HG02852 (cell line): Measurements from ENCODE around the gene MYBBP1A.
"Not testable (repeated sequence)": the region's sequence is repeated elsewhere in the genome, so short reads cannot be mapped to it uniquely, and the experiment has no call there.

Experiments used
- ATAC-seq: cut with Tn5 transposase; IDR thresholded peaks from one replicate; pipeline ENCODE4 v1.9.1; 2021; ENCODE audit warnings: mild to moderate bottlenecking, moderate library complexity; ENCODE audit not compliant: unreplicated experiment

Gene MYBBP1A, protein sequence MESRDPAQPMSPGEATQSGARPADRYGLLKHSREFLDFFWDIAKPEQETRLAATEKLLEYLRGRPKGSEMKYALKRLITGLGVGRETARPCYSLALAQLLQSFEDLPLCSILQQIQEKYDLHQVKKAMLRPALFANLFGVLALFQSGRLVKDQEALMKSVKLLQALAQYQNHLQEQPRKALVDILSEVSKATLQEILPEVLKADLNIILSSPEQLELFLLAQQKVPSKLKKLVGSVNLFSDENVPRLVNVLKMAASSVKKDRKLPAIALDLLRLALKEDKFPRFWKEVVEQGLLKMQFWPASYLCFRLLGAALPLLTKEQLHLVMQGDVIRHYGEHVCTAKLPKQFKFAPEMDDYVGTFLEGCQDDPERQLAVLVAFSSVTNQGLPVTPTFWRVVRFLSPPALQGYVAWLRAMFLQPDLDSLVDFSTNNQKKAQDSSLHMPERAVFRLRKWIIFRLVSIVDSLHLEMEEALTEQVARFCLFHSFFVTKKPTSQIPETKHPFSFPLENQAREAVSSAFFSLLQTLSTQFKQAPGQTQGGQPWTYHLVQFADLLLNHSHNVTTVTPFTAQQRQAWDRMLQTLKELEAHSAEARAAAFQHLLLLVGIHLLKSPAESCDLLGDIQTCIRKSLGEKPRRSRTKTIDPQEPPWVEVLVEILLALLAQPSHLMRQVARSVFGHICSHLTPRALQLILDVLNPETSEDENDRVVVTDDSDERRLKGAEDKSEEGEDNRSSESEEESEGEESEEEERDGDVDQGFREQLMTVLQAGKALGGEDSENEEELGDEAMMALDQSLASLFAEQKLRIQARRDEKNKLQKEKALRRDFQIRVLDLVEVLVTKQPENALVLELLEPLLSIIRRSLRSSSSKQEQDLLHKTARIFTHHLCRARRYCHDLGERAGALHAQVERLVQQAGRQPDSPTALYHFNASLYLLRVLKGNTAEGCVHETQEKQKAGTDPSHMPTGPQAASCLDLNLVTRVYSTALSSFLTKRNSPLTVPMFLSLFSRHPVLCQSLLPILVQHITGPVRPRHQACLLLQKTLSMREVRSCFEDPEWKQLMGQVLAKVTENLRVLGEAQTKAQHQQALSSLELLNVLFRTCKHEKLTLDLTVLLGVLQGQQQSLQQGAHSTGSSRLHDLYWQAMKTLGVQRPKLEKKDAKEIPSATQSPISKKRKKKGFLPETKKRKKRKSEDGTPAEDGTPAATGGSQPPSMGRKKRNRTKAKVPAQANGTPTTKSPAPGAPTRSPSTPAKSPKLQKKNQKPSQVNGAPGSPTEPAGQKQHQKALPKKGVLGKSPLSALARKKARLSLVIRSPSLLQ (N-terminal part only)

DNA sequence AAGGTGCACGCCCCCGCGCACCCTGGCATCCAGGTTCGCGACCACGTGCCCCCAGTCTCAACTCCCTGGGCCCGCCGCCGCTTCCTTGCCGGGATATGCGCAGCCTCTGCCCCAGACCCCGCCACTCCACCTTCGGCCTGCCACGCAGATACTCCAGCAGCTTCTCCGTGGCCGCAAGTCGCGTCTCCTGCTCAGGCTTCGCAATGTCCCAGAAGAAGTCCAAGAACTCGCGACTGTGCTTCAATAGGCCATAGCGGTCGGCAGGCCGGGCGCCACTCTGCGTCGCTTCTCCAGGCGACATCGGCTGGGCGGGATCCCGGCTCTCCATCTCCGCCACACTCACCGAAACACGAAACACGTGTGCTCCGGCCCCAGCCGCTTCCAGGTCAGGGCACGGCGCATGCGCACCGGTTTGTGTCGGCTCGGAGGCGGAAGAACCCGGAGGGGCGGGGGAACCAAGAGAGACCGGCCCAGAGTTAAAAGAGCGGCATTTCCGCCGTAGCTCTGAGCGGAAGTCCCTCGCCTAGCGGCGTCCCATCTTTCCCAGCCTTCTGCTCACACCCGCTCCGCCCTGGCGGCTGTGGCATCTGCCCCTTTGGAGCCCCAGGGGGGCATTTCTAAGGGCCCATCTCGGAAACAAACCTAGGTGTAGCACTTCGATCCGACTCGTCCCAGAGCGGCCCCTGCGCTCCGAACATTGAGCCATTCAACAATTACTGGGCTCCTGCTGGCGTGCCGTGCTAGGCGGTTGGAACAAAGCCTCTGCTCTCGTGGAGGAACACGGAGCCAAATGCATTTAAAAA is at the start of gene MYBBP1A:
Gene MYBBP1A, minus strand, starts transcription at position 388 of the 803 bp plus-strand sequence. Its CDS starts 60 bp downstream, at position 328.
- ATAC-seq, result peak; percentile 90

DNA sequence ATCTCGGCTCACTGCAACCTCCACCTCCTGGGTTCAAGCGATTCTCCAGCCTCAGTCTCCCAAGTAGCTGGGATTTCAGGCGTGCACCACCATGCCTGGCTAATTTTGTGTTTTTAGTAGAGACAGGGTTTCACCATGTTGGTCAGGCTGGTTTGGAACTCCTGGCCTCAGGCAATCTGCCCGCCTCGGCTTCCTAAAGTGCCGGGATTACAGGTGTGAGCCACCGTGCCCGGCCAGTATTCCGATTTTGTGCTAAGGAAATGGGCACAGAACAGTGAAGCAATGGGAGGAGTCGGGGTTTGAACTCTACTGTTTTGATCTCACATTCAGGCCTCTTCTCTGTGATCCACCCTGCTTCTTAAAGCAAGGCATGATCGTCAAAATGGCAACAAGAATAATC is 49.6 kb upstream of the MYBBP1A start:
- not testable (repeated sequence) for ATAC-seq

DNA sequence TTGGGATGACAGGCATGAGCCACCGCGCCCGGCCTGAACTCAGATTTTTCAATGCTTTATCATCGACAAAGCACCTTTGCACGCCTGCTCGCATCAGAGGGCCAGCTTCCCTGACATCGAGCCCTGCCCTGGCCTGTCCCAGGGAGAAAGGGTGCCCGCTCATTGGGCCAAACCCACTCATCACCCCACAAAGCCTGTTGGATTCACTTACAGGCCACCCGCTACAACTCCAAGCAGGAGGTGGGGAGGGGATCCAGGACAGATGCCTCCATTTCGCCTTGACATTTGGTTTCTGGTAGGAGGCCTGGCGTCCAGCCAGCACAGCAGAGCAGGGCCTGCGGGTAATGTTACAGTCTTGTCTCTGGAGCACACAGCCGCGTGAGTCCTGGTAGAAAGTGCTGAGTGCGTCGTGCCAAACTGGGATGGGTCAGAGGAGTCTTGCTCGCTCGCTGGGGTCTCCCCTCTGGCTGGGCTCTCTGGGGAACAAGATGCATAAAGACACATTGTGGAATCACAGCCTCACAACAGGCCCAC is 49.0 kb upstream of the MYBBP1A start:
- ATAC-seq, result no peak

DNA sequence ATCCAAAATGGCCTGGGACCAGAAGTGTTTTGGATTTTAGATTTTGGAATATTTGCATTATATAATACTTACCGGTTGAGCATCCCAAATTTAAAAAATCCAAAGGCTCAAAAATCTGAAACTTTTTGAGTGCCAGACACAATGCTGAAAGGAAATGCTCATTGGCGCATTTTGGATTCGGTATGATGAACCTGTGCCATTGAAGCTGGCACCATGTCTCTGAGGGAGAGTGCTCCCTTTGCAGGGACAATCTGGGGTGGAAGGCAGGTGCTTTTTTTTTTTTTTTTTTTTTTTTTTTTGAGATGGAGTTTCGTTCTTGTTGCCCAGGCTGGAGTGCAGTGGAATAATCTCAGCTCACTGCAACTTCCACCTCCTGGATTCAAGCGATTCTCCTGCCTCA is 46.9 kb upstream of the MYBBP1A start:
- no peak for ATAC-seq

DNA sequence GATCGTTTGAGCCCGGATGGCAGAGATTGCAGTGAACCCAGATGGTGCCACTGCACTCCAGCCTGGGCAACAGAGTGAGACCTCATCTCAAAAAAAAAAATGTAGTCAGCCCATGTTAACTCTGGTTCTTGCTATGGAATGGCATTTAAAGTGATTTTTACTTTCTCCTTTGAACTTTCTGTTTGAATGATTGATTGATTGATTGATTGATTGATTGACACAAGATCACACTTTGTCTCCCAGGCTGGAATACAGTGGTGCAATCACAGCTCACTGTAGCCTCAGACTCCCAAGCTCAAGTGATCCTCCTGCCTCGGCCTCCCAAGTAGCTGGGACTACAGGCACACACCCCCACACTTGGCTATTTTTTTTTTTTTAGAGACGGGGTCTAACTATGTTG is 46.1 kb upstream of the MYBBP1A start:
- ATAC-seq, result no peak

DNA sequence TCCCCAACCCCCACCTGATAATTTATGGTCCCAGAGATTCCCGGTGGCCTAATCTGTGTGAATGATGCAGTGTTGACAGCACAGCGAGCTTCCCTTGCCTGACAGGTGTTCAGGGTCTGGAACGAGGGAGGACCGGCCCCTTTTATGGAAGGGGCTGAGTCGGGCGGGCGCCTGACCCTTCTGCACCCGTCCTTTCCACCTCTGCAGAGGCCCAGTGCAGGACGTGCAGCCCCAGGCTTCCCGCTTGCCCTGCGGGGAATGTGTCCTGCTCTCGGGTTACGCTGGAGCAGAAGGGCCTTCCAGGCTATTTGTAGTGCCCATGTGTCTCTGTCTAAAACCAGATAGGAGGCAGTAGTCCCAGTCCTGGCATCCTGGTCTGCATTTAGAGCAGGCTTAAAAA is 45.4 kb upstream of the MYBBP1A start:
- no peak for ATAC-seq

DNA sequence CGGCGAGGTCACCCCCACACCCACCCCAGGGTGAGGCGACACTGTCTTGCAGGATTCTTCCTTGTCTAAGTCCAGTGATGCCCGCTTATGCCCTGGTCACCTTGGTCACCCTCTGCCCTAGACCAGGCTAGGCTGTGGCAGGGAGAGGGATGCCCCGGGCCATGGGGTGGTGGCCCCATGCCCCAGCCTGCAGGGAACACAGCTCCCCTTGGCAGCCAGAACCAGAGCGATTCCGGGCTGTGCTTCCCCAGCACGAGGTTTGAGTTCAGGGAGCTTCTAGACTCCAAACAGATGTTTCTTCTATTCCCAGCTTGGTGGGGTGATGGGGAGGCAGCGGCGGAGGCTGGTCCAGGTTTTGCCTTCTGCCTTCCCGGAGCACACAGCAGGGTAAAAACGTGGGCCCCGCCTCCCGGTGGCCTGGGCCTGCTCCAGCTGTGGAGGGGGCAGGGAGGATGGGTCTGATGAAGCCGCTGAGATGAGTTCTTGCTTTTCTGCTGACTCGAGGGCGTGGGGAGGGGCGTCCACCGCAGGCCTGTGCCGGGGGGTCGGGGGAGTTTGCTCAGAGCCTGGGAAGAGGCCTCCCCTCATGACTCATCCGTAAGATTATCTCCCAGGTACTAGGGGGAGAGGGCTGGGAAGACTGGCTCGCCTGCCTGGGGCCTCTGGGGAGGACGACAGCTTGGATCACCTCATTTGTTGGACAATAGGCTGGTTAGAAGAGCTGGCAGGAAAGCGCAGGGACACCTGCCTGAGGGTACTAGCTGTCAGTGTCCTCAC is 44.5 kb upstream of the MYBBP1A start:
- ATAC-seq, result no peak

DNA sequence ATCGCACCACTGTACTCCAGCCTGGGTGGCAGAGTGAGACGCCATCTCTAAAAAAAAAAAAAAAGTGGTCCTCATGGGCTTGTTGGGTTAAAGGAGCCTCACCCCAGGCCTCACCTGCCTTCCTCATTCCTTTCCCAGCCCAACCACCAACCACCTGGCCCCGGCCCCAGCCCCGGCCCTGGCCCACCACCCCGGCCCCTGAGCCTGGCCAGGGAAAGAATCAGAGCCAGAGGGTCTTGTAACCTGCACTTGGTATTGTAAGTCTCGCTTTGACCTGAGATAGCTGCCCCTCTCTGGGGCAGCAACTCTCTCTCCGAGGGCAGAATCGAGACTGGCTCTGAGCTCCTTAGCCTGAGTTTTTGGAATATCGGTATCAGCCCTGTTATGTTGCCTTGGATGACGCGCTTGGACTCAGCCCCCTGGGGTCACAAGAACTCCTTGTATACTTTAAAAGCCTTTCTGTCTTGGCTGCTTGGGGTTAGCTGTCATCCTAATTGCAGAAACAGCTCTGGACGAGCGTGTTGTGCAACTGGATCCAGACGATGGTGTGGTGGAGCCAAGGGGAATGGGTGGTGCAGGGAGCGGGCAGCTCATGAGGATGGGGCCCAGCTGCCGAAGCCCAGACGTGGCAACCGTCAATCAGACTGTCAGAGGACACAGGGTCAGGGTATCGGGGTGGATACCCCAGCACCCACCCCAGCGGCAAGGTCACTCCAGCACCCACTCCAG is 43.8 kb upstream of the MYBBP1A start:
- ATAC-seq, result no peak

DNA sequence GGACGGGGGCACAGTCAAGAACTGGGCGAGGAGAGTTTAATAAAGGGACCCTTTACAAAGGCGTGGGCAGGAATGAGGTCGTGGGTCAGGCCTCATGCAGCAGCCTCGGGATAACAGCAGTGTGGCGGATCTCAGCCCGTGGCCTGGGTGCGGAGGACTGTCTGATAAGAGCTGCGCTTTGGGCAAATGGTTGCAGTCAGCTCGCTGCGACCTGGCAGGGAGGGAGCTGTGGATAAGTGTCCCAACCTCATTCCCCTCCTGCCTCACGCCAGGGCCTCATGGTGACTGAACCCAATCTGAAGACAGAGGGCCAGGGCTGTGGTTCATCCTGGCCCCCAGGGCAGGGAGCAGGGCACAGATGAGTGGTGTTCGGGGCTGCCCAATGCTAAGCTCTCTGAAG is 42.8 kb upstream of the MYBBP1A start:
- no peak for ATAC-seq

DNA sequence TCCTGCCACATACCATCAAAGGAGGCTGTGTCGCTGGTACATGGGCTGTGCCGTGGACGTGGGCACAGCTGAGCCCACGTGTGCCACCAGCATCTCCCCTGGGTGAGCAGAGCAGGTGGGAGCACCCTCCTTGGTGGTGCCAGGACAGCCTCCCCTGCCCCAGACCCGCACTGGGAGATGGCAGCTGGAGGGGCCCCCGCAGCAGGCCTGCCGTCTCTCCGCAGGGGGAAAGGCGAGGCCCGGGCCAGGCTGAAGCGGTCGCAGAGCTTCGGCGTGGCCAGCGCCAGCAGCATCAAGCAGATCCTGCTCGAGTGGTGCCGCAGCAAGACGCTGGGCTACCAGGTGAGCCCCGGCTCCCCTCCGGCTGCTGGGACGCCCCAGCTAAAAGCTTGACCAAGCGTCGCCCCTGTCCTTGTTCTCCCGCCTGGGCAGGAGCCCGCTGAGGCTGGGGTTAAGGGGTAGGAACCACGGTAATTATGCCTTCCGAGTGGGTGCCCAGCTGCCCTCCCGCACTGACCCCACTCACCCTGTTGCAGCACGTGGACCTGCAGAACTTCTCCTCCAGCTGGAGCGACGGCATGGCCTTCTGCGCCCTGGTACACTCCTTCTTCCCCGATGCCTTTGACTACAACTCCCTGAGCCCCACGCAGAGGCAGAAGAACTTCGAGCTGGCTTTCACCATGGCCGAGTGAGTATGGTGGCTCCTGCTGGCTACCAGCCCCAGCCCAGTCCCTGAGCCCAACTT is 41.6 kb upstream of the MYBBP1A start:
- ATAC-seq, result no peak

DNA sequence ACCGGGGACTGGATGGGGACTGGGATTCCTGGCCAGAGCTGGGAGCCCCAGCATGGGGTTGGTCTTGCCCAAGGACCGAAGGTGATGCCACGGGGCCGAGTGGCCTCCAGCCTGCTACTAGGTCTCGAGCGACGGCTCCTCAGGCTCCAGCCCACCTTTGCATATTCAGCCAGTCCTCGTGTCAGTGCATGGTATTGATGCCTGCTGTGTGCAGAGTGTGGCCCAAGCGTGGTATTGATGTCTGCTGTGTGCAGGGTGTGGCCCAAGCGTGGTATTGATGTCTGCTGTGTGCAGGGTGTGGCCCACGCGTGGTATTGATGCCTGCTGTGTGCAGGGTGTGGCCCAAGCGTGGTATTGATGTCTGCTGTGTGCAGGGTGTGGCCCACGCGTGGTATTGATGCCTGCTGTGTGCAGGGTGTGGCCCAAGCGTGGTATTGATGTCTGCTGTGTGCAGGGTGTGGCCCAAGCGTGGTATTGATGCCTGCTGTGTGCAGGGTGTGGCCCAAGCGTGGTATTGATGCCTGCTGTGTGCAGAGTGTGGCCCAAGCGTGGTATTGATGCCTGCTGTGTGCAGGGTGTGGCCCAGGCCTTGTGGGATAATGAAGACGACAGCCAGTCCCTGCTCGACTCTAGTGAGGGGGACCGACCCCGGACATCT is 40.6 kb upstream of the MYBBP1A start:
- not testable (repeated sequence) for ATAC-seq

DNA sequence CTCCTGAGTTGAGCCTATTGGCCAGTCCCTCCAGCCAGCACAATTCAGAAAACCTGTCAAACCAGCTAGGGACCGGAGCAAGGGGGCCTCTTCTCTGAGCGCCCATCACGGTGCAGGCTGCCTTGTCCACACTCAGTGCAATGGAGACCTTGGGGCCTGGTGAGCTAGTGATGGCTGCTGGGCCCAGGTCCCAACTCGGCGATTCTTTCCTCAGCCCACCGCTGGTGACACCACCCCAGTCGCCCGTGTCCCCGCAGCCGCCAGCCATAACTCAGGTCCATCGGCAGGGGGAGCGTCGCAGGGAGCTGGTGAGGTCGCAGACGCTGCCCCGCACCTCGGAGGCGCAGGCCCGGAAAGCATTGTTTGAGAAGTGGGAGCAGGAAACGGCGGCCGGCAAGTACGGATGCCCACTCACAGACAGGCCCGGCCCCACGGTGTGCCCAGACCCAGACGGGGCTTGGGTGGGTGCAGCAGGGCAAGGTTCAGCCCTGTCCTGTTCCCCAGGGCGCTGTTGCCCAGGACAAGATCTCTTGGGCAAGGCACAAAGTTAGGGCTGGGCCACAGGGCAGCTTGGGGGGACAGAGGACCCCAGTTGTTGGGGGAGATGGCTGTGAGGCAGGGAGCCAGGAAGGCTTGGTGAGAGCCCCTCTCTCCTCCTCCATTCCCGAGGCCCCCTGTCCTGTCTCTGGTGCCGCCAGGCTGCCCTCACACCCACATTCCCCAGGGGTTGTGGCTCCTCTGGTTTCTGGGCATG is 39.9 kb upstream of the MYBBP1A start:
- no peak for ATAC-seq

DNA sequence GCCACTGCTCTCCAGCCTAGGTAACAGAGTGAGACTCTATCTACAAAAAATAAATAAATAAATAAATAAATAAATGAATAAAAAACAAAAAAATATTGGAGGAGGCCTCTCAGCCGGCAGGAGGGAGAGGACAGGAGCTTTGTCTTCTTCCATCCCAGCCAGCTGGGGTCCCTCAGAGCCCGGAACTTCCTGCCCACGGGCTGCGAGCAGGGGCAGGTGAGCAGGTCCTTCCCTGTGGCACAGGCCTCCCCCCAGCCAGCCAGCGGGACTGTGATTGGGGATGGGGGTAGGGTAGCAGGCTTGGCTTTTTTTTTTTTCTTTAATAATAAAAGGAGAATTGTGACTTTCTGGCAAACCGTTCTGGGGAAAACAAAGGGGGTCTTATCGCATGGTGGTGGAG is 39.2 kb upstream of the MYBBP1A start:
- ATAC-seq, result no peak

DNA sequence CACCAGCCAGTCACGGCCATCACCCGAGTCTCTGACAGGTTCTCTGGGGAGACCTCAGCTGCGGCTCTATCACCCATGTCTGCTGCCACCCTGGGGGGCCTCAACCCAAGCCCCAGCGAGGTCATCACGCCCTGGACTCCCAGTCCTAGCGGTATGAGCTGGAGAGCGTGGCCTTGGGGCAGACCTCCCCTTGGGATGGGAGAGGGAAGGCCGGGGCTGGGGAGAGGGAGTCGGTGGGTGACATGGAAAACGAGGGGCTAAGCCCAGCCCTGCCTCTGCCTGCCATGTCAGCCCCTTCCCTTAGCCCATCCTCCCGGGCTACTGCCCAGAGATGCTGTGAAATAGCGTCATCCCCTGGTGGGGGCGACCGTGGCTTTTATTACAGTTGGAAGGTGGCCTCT is 37.8 kb upstream of the MYBBP1A start:
- ATAC-seq, result no peak

DNA sequence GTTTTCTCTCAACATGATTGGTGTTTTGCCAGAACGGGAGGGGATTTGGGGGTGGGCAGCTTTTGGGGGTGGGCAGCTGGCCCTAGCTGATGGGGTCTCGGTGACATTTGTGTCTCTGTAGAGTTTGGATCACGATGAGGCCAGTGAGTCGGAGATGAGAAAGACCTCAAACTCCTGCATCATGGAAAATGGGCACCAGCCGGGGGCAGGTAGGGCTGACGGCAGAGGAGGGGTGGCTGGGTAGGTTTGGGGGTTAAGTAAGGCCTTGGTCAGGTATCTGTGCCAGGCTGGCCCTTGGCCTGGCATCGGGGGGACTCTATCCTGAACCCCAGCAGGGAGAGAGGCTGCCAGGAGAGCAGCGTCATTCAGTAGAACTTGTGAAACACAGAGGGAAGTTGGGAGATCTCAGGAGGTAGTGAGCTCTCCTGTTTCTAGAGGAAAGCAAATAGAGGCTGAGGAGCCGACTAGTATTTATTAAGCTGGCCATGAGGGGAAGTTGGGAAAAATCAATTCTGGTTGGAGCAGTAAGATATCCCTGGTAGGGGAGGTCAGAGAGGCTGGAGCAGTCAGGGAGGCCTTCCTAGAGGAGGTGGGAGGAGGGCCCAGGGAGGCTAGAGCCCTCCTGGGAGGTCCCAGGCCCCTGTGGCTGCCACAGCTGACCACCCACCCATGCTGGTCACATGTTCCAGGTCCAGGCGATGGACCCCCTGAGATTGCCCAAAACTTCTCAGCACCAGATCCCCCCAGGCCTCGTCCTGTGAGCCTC is 37.2 kb upstream of the MYBBP1A start:
- ATAC-seq, result no peak

DNA sequence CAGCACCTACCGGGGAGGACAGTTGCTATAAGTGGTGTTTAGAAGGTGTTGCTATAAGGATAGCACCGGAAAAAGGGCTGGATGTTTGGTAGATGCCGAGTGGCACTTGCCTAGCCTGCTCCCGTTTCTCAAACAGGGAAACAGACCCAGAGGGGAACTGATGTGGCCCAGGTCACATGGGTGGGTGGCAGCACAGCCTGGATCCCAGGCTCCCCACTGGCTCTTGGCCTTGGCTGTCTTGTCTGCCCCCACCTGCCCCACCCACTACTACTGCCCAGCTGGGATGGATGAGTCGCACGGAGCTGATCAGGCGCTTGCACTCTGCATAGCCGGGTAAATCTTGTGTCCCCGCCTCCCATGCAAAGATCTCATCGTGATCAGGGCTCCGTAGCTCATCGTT is 36.3 kb upstream of the MYBBP1A start:
- ATAC-seq, result no peak
